K562 (cell line): Measurements from ENCODE around the gene NMT1.

Experiments used
- ARID2 ChIP-seq: fragments of 450-650 bp; IDR thresholded peaks from 2 replicates; pipeline ENCODE4 v1.6.1; 2017; ENCODE audit warnings: antibody characterized with exemption, mild to moderate bottlenecking
- BRCA1 ChIP-seq, 2 experiments: fragments of 450-650 bp in 1 of 2; sonication (generic) in 1 of 2; formaldehyde crosslinking in 1 of 2; IDR thresholded peaks; 2 replicates each; pipeline versions ENCODE4 v1.5.0 to v1.6.1; 2017 to 2020; ENCODE audit warnings: mild to moderate bottlenecking in 1 of 2, missing genetic modification reagents in 1 of 2
- CEBPB ChIP-seq: fragments of 450-650 bp; IDR thresholded peaks from 2 replicates; pipeline ENCODE4 v1.6.1; 2016; ENCODE audit warnings: missing genetic modification characterization, missing compliant biosample characterization
- CTCF ChIP-seq, 3 experiments: IDR thresholded peaks in 2 of 3; conservative IDR thresholded peaks in 1 of 3; 2 replicates each; pipeline ENCODE4 v1.5.1; 2011 to 2012; ENCODE audit warnings: low read length in 3 of 3, mild to moderate bottlenecking in 3 of 3, control low read depth in 2 of 3, improper control_type of control experiment in 1 of 3, inconsistent platforms in 1 of 3, low read depth in 1 of 3, mixed read lengths in 1 of 3, moderate library complexity in 1 of 3; ENCODE audit not compliant: insufficient read depth in 2 of 3
- EHMT2 ChIP-seq: fragments of 450-650 bp; IDR thresholded peaks from 2 replicates; pipeline ENCODE4 v1.6.1; 2018; ENCODE audit warnings: antibody characterized with exemption
- MYBL2 ChIP-seq, 2 experiments: fragments of 450-650 bp in 1 of 2; sonication (generic) in 1 of 2; formaldehyde crosslinking in 1 of 2; IDR thresholded peaks; 2 replicates each; pipeline versions ENCODE4 v1.6.1 to v1.8.1; 2017 to 2022; ENCODE audit warnings: borderline replicate concordance in 1 of 2, inconsistent platforms in 1 of 2, low read depth in 1 of 2, mild to moderate bottlenecking in 1 of 2, missing genetic modification reagents in 1 of 2, moderate library complexity in 1 of 2
- MYNN ChIP-seq, 2 experiments: sonication (generic); formaldehyde crosslinking in 1 of 2; IDR thresholded peaks; 2 replicates each; pipeline versions ENCODE4 v1.5.0 to v1.6.1; 2016 to 2020; ENCODE audit warnings: antibody characterized with exemption in 1 of 2, missing genetic modification reagents in 1 of 2
- NONO ChIP-seq, 2 experiments: fragments of 200-400 bp in 1 of 2; fragments of 450-650 bp in 1 of 2; formaldehyde crosslinking in 1 of 2; IDR thresholded peaks; 2 replicates each; pipeline ENCODE4 v1.6.1; 2017; ENCODE audit warnings: low read depth in 2 of 2, mild to moderate bottlenecking in 2 of 2, moderate library complexity in 2 of 2, low read length in 1 of 2
- POLR2H ChIP-seq: IDR thresholded peaks from 2 replicates; pipeline ENCODE4 v1.6.1; 2016; ENCODE audit warnings: missing genetic modification characterization, low read depth, mild to moderate bottlenecking, control low read depth, missing compliant biosample characterization, moderate library complexity
- RBM39 ChIP-seq: fragments of 200-400 bp; formaldehyde crosslinking; optimal IDR thresholded peaks from 2 replicates; pipeline ENCODE3; 2018; ENCODE audit warnings: low read depth, low read length
- TRIM25 ChIP-seq: fragments of 450-650 bp; IDR thresholded peaks from 2 replicates; pipeline ENCODE4 v1.7.0; 2016; ENCODE audit warnings: borderline replicate concordance
- ZBTB11 ChIP-seq, 3 experiments: fragments of 200-800 bp in 1 of 3; fragments of 250-450 bp in 1 of 3; fragments of 450-650 bp in 1 of 3; sonication (Bioruptor Pico) in 1 of 3; sonication (Bioruptor generic) in 1 of 3; formaldehyde crosslinking in 1 of 3; IDR thresholded peaks; 2 replicates each; pipeline versions ENCODE4 v1.6.1 to v1.8.0; 2016 to 2022; ENCODE audit warnings: mild to moderate bottlenecking in 2 of 3, missing genetic modification characterization in 2 of 3, missing compliant biosample characterization in 1 of 3, moderate library complexity in 1 of 3
- ZBTB49 ChIP-seq: sonication (generic); formaldehyde crosslinking; IDR thresholded peaks from 2 replicates; pipeline ENCODE4 v1.8.0; 2022; ENCODE audit warnings: missing genetic modification reagents, mild to moderate bottlenecking, borderline replicate concordance

- no peak for TF ChIP-seq POLR2H (tag)
- TF ChIP-seq CEBPB (tag): no peak
- no peak for TF ChIP-seq RBM39
- no peak for TF ChIP-seq NONO (IDR thresholded peaks at IDR 0.05; ENCODE audit: low read depth in 2 of 2, low read length in 1 of 2)
- TF ChIP-seq EHMT2: no peak
- no peak for TF ChIP-seq CTCF (IDR thresholded peaks at IDR 0.05 in 2 of 3, conservative IDR thresholded peaks at IDR 0.05 in 1 of 3; ENCODE audit: insufficient read depth in 2 of 3, low read depth in 1 of 3, low read length in 3 of 3)
- no peak for TF ChIP-seq MYBL2 (IDR thresholded peaks at IDR 0.05; ENCODE audit: low read depth)
- TF ChIP-seq MYBL2 (CRISPR knock-in tag; IDR thresholded peaks at IDR 0.05; ENCODE audit: borderline replicate concordance): no peak
- TF ChIP-seq TRIM25: no peak
- no peak for TF ChIP-seq ZBTB11 (CRISPR knock-in tag; IDR thresholded peaks at IDR 0.05)
- no peak for TF ChIP-seq ZBTB49 (CRISPR knock-in tag)
- no peak for TF ChIP-seq MYNN (IDR thresholded peaks at IDR 0.05)
- TF ChIP-seq MYNN (CRISPR knock-in tag; IDR thresholded peaks at IDR 0.05): no peak
- no peak for TF ChIP-seq BRCA1 (IDR thresholded peaks at IDR 0.05)
- no peak for TF ChIP-seq BRCA1 (CRISPR knock-in tag; IDR thresholded peaks at IDR 0.05)
- no peak for TF ChIP-seq ARID2
Observed at GRCh38 chr17:45150911-45151809, 90.0 kb downstream of the NMT1 start.
